HG02943 (cell line): ENCODE measurements around the gene HOXA5.

Experiments used
- ATAC-seq: cut with Tn5 transposase; IDR thresholded peaks from one replicate; pipeline ENCODE4 v1.9.1; 2021; ENCODE audit warnings: mild to moderate bottlenecking, low read depth, moderate library complexity; ENCODE audit not compliant: unreplicated experiment

Gene HOXA5

DNA sequence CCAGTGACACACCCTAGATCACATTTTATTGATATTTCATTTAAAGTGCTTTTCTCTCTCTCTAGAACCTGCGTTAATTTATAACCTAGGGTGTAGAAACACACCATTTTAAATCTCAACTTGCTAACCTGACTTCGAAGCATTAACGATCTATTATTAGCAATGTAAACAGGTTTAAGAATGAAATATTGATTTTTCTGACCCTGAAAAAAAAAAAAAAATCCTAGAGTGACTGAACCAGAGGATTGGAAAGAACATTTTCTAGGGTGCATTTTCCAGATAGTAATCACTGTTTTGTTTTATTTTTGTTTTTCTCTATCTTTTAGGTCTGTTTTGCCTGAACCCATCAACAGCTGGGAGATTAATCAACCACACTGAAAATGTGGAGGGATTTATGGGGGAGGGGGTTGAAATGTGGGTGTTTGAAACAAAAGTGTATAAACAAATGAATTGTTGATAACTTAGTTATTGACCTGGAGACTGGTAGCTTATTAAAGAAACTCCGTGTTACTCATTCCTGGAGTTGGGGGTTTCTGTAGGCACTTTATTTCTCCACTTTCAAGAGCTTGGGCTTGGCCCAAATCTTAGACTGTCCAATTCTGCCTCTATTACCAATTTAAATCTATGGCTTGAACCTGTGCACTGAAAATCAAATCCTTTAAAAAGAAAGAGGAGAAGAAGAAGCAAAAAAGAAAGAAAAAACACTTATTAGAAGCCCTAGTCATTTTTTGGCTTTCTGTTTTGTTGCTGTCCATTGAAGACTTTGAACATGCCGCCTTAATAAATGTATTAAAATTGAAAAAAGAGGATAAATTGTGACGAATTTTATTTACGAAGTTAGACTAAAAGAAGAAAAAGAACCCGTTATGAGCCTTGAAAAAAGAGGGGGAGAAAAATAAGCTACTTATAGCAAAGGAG is 43.8 kb downstream of the HOXA5 start:
- ATAC-seq = no peak

DNA sequence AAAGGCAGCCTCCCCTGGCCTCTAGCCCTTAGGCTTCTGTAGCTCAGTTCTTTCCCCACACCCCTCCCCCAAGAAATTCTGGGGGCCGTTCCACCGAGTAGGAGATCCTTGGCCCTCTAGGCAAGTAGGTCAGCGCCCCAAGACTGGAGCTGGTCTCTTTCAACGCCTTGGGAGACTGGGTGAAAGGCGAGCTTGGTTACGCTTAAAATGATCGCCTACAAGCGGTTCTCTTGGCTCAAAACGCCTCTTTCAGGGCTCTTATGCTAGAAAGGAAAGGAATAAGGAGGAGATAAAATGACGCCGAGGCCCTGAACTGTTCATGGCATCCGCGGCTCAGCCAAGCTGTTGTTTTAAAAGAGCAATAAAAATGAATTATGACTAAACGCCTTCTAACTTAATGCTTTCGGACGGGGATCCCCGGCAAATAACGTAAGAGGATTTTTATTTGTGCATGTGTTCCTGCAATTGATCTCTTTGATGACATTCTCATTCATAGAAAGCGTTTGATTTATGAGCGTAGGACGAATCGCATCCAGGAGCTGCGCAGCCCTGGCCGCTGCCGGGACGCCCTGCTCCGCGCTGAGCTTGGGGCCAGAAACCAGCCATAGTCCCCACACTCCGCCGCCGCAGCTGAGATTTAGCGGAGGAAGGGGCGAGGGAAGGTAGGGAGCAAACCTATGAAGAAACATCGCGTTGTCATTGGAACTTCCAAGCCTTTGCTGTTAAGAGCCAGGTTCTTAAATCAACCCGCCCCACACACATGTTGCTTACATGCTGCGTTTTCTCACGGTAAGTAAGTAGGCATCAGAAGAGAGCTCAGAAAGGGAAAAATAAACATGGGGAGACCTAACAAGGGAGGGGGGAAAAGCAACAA is 44.7 kb downstream of the HOXA5 start:
- no peak for ATAC-seq

DNA sequence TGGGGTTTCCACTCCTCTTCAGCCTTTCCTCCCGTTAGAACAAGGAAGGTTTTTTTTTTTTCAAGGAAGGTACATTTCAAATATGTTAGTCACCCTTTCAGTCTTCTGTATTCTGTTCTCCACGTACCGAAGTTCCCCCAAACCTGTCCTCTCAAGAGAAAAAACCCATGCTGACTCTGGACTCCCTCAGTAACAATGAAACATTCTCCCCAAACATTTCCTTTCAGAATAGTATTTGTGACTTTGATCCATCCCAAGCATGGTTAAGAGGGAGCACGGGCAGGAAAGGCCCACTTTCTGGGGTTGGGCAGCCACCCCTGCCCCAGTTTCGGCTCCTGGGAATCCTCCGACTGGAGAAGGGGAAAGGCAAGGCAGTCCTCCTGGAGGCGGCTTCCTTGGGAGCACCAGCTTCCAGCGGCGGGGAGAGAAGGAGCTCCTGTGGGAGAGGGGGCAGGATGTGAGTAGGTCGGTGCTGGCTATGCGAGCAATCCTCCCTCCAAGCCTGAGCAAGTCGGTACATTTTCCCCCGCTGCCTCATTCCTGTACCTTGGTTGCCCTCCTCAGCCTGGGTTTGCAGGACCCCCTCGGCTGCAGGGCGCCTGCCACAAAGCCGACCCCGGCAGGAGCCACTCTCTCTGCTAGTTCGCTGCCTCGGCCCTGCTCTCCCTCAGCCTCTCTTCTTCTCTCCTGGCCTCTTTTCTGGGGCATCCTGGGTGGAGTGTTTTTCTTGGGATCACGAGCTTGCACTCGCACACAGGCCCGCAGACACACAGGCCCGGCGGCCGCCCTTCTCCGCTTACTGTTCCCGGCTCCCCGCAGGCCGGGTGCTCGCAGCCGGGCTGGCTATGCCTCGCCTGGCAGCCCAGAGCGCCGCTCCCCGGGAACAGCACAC is 45.5 kb downstream of the HOXA5 start:
- ATAC-seq = no peak

DNA sequence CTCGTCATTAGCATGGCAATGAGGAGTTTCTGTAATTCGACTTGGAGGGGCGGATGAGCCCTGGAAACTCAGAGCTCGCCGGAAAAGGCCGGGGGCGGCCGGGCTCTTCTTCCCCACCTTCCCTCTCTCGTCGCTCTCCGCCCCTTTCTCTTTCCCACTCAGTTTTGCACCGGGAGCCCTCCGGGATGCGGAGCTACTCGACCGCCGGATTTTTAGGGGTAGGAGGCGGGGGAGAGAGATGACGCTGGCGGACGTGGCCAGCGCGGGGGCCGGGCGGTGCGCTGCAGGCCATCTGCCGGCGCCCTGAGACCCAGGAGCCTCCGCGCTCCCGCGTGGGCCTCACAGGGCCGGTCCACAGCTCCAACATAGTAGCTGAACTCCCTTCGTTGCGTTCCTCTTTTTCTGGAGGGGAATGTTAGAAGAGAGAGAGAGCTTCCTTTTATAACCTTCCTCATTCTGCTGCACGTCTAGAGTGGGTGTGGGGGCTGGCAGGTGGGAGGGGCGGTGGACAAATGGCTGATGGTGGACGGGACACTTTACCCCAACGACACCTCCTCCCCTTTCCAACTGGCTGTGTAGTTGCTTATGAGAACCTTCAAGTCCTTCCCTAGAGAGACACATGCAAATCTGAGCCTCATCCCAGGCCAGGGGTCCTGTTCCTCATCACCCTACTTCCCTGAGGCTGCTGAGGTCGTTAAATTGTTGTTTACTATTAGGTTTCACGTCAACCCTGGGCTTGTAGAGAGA is 46.5 kb downstream of the HOXA5 start:
- ATAC-seq = no peak

DNA sequence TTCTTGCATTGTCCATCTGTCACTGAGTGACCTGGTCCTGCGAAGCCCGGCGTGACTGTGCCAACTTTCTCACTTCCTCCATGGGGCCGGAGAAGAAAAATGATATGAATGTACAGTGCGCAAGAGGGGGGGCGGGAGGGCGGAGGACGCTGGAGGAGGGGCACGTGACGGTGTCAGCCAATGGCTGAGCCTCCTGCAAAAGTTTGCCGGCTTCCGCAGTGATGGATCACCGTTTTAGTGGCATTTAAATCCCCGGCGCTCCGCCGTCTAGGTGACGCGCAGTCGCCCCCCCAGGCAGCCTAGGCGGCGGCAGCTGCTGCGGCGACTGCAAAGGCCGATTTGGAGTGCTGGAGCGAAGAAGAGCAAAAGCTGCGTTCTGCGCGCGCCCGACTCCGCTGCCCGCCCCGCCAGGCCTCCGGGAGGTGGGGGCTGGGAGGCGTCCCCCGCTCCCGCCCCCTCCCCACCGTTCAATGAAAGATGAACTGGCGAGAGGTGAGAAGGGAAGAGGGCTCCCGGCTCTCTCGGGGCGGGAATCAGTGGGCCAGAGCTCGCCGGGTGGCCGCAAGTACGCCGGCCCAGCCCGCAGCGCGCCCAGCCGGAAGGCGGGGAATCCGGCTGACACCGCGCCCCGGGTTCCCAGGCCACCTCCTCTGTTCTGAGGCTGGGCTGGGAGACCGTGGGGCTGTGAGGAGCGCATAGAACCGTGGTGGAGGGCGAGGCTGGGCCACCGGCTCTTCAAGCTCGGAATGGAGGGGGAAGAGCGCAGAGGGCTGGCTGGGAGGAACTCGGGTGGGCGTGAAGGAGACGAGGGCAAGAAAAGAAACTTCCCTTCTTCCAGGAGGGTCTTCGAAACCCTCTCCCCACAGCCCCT is 47.3 kb downstream of the HOXA5 start, which contains the start of gene HOXA1:
Gene HOXA1 (minus strand): TSS at position 104 of the 871 bp plus-strand sequence. CDS start 88 bp downstream, at position 16.
- peak; percentile 88 for ATAC-seq

DNA sequence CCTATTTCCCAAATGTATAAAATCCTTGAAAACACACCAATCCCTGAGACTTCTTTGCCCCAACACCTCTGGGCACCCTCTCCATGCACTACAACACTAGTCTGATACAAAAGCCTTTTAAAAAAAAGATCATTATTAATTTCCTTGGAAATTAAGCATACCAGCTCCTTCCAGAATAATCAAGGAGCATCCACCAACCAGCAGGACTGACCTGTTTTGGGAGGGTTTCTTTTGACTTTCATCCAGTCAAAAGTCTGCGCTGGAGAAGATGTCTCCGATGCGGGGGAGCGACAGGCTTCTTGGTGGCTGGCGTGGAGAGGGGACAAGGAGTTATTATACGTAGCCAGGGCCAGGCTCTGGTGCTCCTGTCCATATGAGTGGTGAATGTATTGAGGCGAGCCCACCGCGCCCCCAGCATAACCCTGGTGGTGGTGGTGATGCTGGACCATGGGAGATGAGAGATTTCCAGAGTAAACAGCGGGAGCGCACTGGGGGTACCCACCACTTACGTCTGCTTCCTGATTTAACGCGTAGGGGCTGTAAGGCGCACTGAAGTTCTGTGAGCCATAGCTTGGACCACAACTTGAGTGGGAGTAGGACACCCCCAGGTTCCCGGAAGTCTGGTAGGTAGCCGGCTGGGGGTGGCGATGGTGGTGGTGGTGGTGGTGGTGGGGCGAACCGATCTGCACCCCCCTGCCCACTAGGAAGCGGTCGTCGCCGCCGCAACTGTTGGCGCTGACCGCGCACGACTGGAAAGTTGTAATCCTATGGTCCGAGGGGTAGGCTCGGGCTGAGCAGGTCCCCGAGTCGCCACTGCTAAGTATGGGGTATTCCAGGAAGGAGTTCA is 48.2 kb downstream of the HOXA5 start:
- no peak for ATAC-seq

DNA sequence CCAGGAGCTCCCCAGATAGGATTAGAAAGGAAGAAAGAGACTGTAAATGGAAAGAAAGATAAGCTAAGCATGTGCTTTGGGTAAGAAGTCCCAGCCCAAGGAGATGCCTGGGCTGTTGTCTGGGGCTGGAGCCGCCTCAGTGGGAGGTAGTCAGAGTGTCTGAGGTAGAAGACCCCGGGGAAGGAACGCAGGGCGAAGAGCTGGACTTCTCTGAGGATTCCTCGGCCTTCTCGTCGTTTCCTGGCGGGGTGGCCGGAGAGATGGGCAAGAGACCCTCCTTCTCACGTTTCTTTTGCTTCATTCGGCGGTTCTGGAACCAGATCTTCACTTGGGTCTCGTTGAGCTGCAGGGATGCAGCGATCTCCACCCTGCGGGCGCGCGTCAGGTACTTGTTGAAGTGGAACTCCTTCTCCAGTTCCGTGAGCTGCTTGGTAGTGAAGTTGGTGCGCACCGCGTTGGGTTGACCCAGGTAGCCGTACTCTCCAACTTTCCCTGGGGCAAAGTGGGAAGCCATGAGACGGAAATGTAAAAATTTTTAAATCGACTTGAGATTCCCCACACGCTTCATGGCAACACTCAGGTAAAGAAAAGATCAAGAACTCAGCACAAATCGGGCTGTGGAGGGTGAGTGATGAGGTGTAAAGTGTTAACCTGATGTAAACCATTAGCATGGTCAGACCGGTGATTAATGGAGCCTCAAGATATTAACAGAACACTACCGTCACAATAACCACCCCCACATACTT is 49.0 kb downstream of the HOXA5 start:
- ATAC-seq = no peak

DNA sequence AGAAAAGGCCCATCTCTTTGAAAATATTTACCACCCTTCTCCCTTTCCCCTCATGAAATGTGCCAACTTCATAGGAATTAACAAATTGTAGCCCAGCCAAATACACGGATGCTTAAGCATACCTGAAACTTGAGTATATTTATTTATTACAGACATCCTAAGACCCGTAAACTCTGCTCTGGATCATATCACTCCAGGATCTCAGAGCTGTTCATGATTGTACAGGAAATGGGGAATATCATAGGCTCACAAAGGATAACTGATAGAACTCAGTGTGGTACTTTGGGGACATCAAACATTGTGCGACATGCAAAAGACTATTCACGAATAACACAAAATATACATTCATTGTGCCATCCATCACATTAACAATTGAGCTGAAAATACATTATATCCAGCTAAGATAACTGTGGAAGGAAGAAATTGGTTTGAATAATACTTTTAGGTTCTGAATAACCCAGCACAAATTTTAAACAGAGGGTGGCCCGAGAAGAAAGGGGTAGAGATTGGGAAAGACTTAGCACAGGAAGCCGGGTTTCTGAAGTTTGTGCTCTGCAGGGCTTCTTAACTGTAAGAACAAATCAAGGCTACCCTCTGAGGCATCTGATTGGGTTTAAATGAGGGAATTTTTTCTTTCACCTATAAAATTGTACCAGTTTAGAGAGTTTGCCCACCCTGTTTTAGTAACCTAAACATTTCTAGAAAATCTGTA is 50.1 kb downstream of the HOXA5 start:
- ATAC-seq = no peak

DNA sequence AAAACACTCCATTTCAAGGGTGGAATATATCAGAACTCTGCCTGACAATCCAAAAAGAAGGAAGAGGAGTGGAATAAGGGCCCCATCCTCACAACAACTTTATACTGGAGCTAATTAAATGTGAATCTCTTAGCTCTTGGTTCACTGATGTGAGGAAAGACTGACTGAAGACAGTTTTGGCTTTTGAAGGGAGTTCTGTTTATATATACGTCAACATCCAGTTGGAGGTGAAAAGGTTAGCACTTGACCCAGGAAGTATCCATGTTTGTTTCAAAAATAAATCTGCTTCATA is 50.7 kb downstream of the HOXA5 start:
- no peak for ATAC-seq

DNA sequence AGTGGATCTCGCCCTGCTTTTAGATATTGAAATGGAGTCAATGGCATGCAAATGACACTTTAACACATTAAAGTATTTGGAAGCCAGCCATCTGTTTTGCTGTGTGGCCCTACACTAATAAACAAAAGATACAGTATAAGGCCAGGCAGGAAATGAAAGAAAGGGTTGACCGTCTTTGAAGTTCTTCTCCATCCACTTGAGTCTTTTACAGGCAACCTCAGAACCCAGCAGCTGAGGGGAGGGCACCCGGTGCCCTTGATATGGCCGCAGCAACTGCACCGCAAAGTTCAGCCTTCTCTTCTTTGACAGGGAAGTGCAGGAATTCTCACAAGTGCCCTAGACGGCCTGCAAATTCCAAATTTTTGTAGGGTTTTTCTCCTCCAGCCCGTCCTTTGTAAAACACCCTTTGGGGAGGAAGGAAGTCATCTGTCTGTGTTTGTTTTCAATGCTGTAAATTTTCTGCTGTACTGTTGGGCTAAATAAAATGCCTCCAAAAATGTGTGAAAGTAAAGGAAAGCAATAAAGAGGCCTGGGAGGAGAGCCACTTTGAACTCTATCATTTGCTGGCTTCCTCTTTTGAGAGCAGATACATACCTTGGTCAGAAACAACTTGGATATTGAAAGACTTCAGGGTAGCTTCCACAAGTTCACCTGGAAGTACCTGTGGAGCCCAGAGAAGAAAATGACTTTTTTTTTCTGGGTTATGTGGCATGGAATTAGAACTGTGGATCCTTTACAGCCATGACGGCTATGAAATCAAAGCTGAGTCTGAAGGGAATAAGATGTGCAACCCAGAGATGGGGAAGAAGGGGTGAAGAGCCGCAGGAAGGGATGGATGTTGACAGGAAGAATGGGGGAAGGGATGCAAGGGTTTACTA is 51.3 kb downstream of the HOXA5 start:
- ATAC-seq = no peak

DNA sequence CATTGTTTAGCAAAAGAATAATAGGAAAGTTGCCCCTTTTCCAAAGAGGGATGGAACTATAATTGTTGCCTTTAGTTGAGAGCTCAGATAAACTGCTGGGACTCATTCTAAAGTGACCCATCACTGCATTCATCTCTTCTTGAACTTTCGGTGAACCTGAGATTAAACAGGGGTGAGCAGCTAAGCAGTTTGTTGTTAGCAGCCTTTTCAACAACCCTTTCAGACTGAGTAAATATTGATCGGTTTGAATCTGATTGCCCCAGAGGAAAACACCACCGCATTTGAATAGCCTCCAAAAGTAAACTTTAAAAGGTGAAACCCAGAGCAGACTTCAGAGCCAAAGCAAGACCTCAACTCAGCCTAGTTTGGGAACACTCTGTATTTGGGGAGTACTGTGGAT is 52.4 kb downstream of the HOXA5 start:
- no peak for ATAC-seq
